Measurements from ENCODE around the gene HSPG2.
"Not testable (repeated sequence)": the region's sequence is repeated elsewhere in the genome, so short reads cannot be mapped to it uniquely, and the experiment has no call there.

Gene HSPG2

GRCh38 chr1:21827141-21827679, 109.9 kb downstream of the HSPG2 start:
- in situ Hi-C loops (cut with HindIII; ENCODE audit: low pct_ligation_motif_present, low pct_unique_long_range_greater_than_20kb, low sequenced_read_pairs) = no loop called here
- no peak for DNase-seq

DNA sequence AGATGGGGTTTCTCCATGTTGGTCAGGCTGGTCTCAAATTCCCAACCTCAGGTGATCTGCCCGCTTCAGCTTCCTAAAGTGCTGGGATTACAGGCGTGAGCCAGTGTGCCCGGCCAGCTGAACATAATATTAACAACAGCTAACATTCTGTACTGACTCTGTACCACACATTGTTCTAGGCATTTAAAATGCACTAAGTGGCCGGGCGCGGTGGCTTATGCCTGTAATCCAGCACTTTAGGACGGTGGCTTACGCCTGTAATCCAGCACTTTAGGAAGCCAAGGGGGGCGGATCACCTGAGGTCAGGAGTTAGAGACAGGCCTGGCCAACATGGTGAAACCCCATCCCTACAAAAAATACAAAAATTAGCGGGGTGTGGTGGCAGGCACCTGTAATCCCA, 110.4 kb downstream of the HSPG2 start:
- in situ Hi-C loops (cut with HindIII; ENCODE audit: low pct_ligation_motif_present, low pct_unique_long_range_greater_than_20kb, low sequenced_read_pairs); DNase-seq: not testable (repeated sequence)

DNA sequence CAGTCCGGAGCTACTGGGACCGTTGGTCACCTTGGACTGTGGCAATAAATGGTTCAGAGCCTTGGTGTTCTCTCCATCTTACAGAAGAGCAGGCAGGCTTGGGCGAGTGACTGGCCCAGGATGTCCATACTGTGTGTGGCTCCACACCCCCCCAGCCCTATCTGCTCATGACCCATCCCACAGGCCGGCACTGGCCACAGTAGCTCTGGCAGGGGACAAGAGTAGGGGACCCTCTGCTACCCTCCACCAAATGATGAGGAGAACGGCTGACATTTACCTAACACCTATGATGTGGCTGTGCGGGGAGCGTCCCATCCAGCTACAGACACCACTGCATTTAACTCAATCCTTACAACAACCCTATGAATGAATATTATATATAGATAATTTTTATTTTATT, 111.7 kb downstream of the HSPG2 start:
- in situ Hi-C loops (cut with HindIII; ENCODE audit: low pct_ligation_motif_present, low pct_unique_long_range_greater_than_20kb, low sequenced_read_pairs) = no loop called here
- no peak for DNase-seq

GRCh38 chr1:21824926-21825325, 112.2 kb downstream of the HSPG2 start:
- in situ Hi-C loops (cut with HindIII; ENCODE audit: low pct_ligation_motif_present, low pct_unique_long_range_greater_than_20kb, low sequenced_read_pairs) = no loop called here
- no peak for DNase-seq

DNA sequence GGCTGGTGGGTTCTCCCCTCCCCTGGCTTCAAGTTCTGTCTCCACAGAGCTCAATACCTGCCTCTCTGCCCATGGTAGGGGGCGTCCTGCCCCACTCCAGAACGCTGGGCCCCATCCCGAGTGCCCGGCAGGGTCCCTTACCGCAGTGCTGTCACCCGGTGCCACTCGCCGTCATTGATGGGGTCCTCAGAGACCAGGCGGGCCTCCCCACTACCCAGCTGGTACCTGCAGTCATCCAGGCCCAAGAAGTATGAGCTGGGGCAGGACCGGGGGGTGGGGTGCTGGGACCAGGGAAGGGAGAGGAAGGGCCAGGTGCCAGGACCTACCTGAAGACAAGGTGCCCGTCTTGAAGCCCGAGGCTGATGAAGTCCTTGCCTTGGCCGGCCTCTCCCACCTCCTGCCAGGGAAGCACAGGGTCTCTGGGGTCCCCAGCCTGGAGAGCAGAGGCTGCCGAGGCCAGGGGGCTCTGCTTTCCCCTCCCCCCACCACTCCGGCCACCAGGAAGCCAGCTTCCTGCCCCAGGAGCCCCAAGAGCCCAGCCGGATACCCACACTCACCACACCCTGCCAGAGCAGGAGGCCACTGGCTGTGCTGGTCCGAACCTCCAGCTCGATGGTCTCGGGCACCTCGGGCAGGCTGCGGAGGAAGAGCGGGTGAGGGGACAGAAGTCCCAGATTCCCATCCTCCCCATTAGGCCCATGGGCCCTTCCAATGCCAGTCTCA, 113.0 kb downstream of the HSPG2 start:
- DNase-seq = no peak
- in situ Hi-C loops (cut with HindIII; ENCODE audit: low pct_ligation_motif_present, low pct_unique_long_range_greater_than_20kb, low sequenced_read_pairs) = no loop called here

DNA sequence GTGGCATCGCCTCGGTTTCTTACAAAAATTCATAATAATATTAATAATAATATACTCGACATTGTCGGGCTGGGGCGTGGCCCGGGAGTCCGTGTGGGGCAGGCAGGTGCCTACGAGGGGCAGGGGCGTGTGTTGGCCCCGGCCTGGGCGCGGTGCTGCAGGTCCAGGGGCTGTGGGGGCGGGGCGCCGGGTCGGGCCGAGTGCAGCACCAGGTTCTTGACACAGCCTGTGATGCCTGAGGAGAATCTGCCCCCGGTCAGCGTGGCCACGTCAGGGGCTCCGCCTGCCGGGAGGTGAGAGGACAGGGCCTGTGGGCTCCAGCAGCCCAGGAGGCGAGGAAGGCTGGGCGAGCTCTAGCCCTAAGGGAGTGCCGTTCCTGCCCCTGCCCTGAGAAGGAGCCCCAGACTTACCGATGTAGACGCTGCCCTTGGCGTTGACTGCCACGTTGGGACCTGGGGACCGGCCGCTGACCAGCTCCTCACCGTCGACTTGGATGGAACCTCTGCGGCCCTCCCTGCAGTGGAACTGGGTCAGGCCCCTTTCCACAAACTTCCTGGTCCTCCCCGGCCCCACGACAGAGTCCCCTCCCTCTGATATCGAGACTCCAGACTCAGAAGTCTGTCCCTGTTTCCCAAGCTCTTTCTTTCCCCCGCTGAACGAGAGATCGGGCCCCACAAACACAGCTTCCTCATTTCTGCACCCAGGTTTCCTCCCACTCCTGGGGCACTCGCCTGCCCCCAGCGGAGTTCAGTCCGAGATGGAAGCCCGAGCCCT, 113.7 kb downstream of the HSPG2 start:
- no peak for DNase-seq

DNA sequence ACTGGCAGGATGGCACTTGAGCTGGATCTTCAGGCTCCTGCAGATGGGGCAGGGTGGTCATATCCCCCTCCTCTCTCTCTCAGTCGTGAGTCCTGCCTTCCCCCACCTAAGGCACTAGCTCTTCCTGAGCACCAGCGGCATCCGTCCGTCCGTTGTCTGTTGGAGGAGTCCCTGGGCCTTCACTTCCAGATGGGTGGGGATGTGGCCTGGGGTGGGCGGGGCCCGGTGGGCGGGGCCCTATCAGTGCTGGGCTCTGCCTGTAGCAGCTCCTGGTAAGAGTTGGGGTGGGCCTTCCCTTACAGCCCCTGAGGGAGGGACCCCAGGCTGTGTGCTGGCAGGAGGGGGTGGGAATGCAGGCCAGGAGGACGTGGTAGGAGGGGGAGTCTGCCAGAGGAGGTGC, 114.8 kb downstream of the HSPG2 start:
- no peak for DNase-seq
- in situ Hi-C loops (cut with HindIII; ENCODE audit: low pct_ligation_motif_present, low pct_unique_long_range_greater_than_20kb, low sequenced_read_pairs) = no loop called here

More for the DNA sequence above, 113.7 kb downstream of the HSPG2 start:
- in situ Hi-C loops (cut with HindIII; ENCODE audit: low pct_ligation_motif_present, low pct_unique_long_range_greater_than_20kb, low sequenced_read_pairs) = no loop called here

- in situ Hi-C loops (cut with HindIII; ENCODE audit: low pct_ligation_motif_present, low pct_unique_long_range_greater_than_20kb, low sequenced_read_pairs) = no loop called here
- DNase-seq = no peak
These were observed 115.6 kb downstream of the HSPG2 start for GRCh38 chr1:21821385-21822019.

DNA sequence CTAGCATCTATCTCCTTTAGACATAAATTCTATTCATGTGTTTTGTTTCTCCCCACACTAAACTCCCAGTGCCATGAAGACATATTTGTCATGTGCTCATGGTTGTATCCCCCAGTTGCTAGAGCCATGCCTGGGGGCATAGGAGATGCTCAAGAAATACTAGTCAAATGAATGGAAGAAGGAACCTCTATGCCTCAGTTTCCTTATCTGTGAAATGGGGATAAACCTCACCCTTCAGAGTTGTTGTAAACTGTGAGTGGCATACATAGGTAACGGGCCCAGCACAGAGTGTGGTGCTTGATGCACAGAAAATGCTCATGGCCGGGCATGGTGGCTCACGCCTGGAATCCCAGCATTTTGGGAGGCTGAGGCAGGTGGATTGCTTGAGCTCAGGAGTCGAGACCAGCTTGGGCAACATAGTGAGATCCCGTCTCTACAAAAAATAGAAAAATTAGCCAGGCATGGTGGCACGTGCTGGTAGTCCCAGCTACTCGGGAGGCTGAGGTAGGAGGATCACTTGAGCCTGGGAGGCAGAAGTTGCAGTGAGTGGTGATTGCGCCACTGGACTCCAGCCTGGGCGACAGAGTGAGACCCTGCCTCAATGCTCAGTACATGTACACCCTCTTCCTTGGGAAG, 116.4 kb downstream of the HSPG2 start:
- in situ Hi-C loops (cut with HindIII; ENCODE audit: low pct_ligation_motif_present, low pct_unique_long_range_greater_than_20kb, low sequenced_read_pairs) = no loop called here
- DNase-seq = no peak

DNA sequence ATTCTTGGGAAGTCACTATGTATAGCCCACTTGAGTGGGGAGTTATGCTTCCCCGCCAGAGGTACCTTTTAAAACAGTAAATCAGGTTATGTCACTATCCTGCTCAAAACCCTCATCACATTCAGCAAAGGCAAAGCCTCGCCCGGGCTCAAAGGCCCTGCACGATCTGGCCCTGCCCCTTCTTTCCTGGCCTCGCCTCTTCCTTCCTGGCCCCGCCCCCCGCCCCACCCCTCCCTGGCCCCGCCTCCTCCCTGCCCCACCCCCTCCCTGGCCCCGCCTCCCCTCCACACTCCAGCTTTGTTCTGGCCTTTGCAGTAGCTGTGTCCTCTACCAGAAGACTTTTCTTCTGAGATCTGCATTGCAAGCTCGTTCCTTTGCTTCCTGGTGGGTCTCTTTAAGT, 118.5 kb downstream of the HSPG2 start:
- in situ Hi-C loops (cut with HindIII; ENCODE audit: low pct_ligation_motif_present, low pct_unique_long_range_greater_than_20kb, low sequenced_read_pairs) = no loop called here
- DNase-seq = peak; percentile 22

GRCh38 chr1:21816602-21817302, 120.4 kb downstream of the HSPG2 start:
- peak; percentile 74 for DNase-seq

GRCh38 chr1:21815724-21816321, 121.3 kb downstream of the HSPG2 start:
- DNase-seq = no peak
- in situ Hi-C loops (cut with HindIII; ENCODE audit: low pct_ligation_motif_present, low pct_unique_long_range_greater_than_20kb, low sequenced_read_pairs) = no loop called here

More at GRCh38 chr1:21816602-21817302, 120.4 kb downstream of the HSPG2 start:
- in situ Hi-C loops (cut with HindIII; ENCODE audit: low pct_ligation_motif_present, low pct_unique_long_range_greater_than_20kb, low sequenced_read_pairs) = no loop called here

DNA sequence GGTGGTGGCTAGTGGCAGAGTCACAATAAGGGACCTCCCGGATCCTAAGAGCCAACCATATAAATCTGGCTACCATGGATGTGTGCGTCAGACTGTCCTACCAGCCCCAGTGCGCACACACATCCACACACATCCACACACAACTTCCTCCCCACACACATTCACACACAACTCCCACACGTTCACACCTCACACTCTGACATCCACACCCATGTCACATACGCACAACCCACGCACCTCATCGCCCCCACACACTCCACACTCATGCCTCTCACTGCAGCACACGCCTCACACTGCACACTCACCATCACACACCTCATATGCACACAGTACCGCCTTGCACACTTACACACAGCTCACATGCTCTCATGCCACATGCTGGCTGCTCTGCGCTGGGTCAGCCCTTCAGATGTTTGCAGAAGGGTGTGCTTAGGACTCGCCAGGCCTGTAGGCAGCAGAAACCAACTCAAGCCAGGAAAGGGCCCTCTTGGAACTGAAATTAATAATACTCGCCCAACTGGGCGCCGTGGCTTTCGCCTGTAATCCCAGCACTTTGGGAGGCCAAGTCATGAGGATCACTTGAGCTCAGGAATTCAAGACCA, 122.0 kb downstream of the HSPG2 start:
- no peak for DNase-seq
- in situ Hi-C loops (cut with HindIII; ENCODE audit: low pct_ligation_motif_present, low pct_unique_long_range_greater_than_20kb, low sequenced_read_pairs) = no loop called here

GRCh38 chr1:21814241-21814918, 122.7 kb downstream of the HSPG2 start:
- DNase-seq = no peak
- in situ Hi-C loops (cut with HindIII; ENCODE audit: low pct_ligation_motif_present, low pct_unique_long_range_greater_than_20kb, low sequenced_read_pairs) = no loop called here

- no peak for DNase-seq
- in situ Hi-C loops (cut with HindIII; ENCODE audit: low pct_ligation_motif_present, low pct_unique_long_range_greater_than_20kb, low sequenced_read_pairs) = no loop called here
These were observed 123.6 kb downstream of the HSPG2 start for GRCh38 chr1:21813542-21813941.

GRCh38 chr1:21811875-21812305, 125.2 kb downstream of the HSPG2 start, which contains the start of gene LDLRAD2:
TSS of gene LDLRAD2 (plus strand) at chr1:21812265. CDS start at chr1:21812452, 187 bp downstream.
- in situ Hi-C loops (cut with HindIII; ENCODE audit: low pct_ligation_motif_present, low pct_unique_long_range_greater_than_20kb, low sequenced_read_pairs) = no loop called here
- no peak for DNase-seq

DNA sequence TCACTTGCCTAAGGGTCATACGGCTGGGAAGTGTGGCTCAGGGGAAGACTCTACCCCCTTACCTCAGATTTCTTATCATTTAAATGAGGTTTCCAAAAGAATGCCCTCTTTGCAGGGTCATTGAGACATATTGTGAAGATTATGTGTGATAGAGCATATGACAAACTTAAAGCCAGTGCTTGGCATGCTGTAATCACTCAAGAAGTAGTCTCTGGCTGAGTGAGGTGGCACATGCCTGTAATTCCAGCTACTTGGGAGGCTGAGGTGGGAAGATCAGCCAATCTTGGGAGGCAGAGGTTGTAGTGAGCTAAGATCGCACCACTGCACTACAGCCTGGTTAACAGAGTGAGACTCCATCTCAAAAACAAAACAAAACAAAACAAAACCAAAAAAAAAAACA, 132.6 kb downstream of the HSPG2 start:
- in situ Hi-C loops (cut with HindIII; ENCODE audit: low pct_ligation_motif_present, low pct_unique_long_range_greater_than_20kb, low sequenced_read_pairs) = no loop called here
- DNase-seq = no peak
